Measurements from ENCODE around the gene SORBS1.

SORBS1 gene

DNA sequence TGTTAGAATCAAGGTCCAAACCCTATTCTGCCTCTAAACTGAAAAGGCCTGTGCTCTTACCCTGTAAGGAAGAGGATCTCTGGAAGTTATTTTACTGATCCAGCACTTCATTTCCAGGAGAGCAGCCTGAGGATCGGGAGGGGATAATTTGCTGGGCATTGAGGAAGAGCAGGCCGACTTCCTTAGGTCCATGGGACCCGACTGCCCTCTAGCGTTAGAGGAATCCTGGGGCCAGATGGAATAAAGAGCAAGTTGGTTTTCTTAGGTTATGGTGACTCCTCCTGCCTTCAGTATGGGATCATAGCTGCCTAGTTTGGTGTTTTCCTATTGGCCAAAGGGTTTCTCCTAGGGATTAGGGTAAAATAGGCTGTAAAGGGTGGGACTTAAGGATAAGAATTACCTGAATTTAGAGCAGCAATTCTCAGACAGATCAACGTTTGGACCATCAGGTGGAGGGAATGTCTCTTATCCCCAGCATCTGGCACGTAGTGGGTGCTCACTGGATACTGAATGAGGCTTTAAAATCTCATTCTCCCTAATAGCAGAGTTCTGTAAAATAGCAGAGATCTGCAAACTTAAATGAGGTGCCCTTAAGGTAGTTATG lies 40.0 kb upstream of the SORBS1 start:
- H3K9me3 ChIP-seq (ENCODE audit: insufficient read depth, low read length) = no peaks in the 10 kb centered on the region
- H3K4me2 ChIP-seq (ENCODE audit: low read depth, low read length, poor library complexity, severe bottlenecking) = no peak overlapping the region
- H3K4me3 ChIP-seq (ENCODE audit: insufficient read depth, low read length, poor library complexity, severe bottlenecking) = no peak overlapping the region
- H2AFZ ChIP-seq (ENCODE audit: low read depth, low read length, severe bottlenecking) = no peak overlapping the region
- no peak for TF ChIP-seq EZH2phosphoT487 (conservative IDR thresholded peaks at IDR 0.05; ENCODE audit: low read length)
- TF ChIP-seq, protein P1, sequence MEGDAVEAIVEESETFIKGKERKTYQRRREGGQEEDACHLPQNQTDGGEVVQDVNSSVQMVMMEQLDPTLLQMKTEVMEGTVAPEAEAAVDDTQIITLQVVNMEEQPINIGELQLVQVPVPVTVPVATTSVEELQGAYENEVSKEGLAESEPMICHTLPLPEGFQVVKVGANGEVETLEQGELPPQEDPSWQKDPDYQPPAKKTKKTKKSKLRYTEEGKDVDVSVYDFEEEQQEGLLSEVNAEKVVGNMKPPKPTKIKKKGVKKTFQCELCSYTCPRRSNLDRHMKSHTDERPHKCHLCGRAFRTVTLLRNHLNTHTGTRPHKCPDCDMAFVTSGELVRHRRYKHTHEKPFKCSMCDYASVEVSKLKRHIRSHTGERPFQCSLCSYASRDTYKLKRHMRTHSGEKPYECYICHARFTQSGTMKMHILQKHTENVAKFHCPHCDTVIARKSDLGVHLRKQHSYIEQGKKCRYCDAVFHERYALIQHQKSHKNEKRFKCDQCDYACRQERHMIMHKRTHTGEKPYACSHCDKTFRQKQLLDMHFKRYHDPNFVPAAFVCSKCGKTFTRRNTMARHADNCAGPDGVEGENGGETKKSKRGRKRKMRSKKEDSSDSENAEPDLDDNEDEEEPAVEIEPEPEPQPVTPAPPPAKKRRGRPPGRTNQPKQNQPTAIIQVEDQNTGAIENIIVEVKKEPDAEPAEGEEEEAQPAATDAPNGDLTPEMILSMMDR (IDR thresholded peaks at IDR 0.05; ENCODE audit: insufficient read depth, low read length, poor library complexity, severe bottlenecking) = peak; percentile 89
- no peaks in the 10 kb centered on the region for H3K27me3 ChIP-seq (ENCODE audit: low read length)
- no peaks in the 10 kb centered on the region for H3K36me3 ChIP-seq (ENCODE audit: low read length)
- no peaks in the 10 kb centered on the region for H4K20me1 ChIP-seq (ENCODE audit: low read depth, low read length)
- H3K79me2 ChIP-seq (ENCODE audit: insufficient read depth, low read length) = no peaks in the 10 kb centered on the region
- H3F3A ChIP-seq (ENCODE audit: insufficient read depth) = no peaks in the 10 kb centered on the region
- H3K9ac ChIP-seq (ENCODE audit: low read length) = no peak overlapping the region
- H3K9me2 ChIP-seq (replicated peaks; ENCODE audit: insufficient read depth, low read length) = no peaks in the 10 kb centered on the region
- H3K27ac ChIP-seq (ENCODE audit: low read depth, low read length) = no peak overlapping the region

DNA sequence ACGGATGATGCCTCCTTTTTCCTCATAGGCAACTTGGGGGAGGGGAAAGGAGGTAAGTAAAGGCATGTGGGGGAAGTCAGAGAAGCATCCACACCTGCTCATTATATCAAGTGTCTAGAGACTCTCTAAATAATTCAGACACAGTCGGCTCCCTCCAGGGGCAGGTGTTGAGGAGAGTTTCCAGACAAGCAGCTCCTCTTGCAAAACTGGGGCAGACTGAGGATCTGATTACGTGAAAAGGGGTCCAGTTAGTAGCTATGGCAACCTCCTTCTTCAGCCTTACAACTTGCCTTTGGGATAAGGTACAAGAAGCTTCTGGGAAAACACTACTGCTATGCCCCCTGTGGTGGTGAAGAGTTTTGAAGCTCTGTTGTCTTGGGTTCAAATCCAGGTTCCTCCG lies 39.0 kb upstream of the SORBS1 start:
- H3K9me3 ChIP-seq (ENCODE audit: insufficient read depth, low read length) = no peaks in the 10 kb centered on the region
- no peaks in the 10 kb centered on the region for H3F3A ChIP-seq (ENCODE audit: insufficient read depth)
- no peaks in the 10 kb centered on the region for H3K79me2 ChIP-seq (ENCODE audit: insufficient read depth, low read length)
- H3K9me2 ChIP-seq (replicated peaks; ENCODE audit: insufficient read depth, low read length) = no peaks in the 10 kb centered on the region
- H2AFZ ChIP-seq (ENCODE audit: low read depth, low read length, severe bottlenecking) = no peak overlapping the region
- H3K4me3 ChIP-seq (ENCODE audit: insufficient read depth, low read length, poor library complexity, severe bottlenecking) = no peak overlapping the region
- H3K27ac ChIP-seq (ENCODE audit: low read depth, low read length) = no peak overlapping the region
- H4K20me1 ChIP-seq (ENCODE audit: low read depth, low read length) = no peaks in the 10 kb centered on the region
- no peak overlapping the region for H3K9ac ChIP-seq (ENCODE audit: low read length)
- TF ChIP-seq EZH2phosphoT487 (conservative IDR thresholded peaks at IDR 0.05; ENCODE audit: low read length) = no peak
- TF ChIP-seq, protein P1 (IDR thresholded peaks at IDR 0.05; ENCODE audit: insufficient read depth, low read length, poor library complexity, severe bottlenecking) = no peak
- no peaks in the 10 kb centered on the region for H3K36me3 ChIP-seq (ENCODE audit: low read length)
- H3K27me3 ChIP-seq (ENCODE audit: low read length) = no peaks in the 10 kb centered on the region
- no peak overlapping the region for H3K4me2 ChIP-seq (ENCODE audit: low read depth, low read length, poor library complexity, severe bottlenecking)

DNA sequence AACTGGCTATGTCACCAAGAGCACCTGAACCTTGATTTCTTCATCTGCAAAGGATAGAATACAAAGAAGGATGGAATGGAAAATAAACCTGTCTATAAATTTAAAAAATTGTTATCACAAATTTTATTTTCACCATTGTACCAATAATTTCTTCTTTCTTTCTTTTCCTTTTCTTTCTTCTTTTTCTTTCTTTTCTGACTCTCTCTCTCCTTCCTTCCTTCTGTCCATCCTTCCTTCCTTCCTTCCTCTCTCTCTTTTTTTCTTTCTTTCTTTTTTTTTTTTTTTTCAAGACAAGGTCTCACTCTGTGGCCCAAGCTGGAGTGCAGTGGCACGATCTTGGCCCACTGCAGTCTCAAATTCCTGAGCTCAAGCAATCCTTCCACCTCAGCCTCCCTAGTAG lies 36.6 kb upstream of the SORBS1 start:
- H2AFZ ChIP-seq (ENCODE audit: low read depth, low read length, severe bottlenecking) = no peak overlapping the region
- H3K9ac ChIP-seq (ENCODE audit: low read length) = no peak overlapping the region
- no peaks in the 10 kb centered on the region for H3K27me3 ChIP-seq (ENCODE audit: low read length)
- no peak overlapping the region for H3K27ac ChIP-seq (ENCODE audit: low read depth, low read length)
- no peaks in the 10 kb centered on the region for H3K9me2 ChIP-seq (replicated peaks; ENCODE audit: insufficient read depth, low read length)
- H3K4me3 ChIP-seq (ENCODE audit: insufficient read depth, low read length, poor library complexity, severe bottlenecking) = no peak overlapping the region
- H3F3A ChIP-seq (ENCODE audit: insufficient read depth) = no peaks in the 10 kb centered on the region
- H3K79me2 ChIP-seq (ENCODE audit: insufficient read depth, low read length) = no peaks in the 10 kb centered on the region
- H4K20me1 ChIP-seq (ENCODE audit: low read depth, low read length) = no peaks in the 10 kb centered on the region
- no peaks in the 10 kb centered on the region for H3K9me3 ChIP-seq (ENCODE audit: insufficient read depth, low read length)
- H3K36me3 ChIP-seq (ENCODE audit: low read length) = no peaks in the 10 kb centered on the region
- TF ChIP-seq, protein P1 (IDR thresholded peaks at IDR 0.05; ENCODE audit: insufficient read depth, low read length, poor library complexity, severe bottlenecking) = no peak
- TF ChIP-seq EZH2phosphoT487 (conservative IDR thresholded peaks at IDR 0.05; ENCODE audit: low read length) = no peak
- H3K4me2 ChIP-seq (ENCODE audit: low read depth, low read length, poor library complexity, severe bottlenecking) = no peak overlapping the region

Data from SU-DHL-6 (cell line).